Measurements from ENCODE around the gene SAMD1. TPM values are rescaled to one million over a fixed set of nuclear protein-coding genes. Genes with fewer than 3 reads are reported as not detected.

The SAMD1 gene
- total RNA-seq, 1 experiment from 2014 or later, result 108 TPM

DNA sequence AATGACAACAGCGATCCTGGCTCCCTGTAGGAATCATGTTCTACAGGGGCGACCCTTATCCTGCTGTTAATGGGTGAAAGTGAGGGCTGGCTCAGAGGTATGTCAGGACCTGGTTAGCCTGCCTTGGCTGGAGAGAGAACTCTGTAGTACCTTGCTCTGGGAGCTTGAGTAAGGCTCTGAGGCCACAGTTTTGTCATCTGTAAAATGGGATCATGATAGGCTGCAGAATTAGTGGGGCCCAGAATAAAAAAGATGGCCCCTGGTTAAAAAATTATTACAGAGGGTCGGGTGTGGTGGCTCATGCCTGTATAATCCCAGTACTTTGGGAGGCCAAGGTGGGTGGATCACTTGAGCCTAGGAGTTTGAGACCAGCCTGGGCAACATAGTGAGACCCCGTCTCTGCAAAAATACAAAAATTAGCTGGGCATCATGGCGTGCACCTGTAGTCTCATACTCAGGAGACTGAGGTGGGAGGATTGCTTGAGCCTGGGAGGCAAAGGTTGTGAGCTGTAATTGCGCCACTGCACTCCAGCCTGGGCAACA lies 10.5 kb upstream of the SAMD1 start:
- Histone ChIP-seq H3K14ac (ENCODE audit: insufficient read depth, low read length) (no peak overlapping the region), H3K79me1 (ENCODE audit: insufficient read depth, low read depth, low read length, poor library complexity, severe bottlenecking) (no peaks in the 10 kb centered on the region), H3K9ac (ENCODE audit: extremely low read depth, insufficient read length, low read length) (no peak overlapping the region), H4K8ac (replicated peaks; ENCODE audit: insufficient read length, low read depth, low read length) (no peak overlapping the region), H2BK5ac (ENCODE audit: insufficient read length, low read length) (no peak overlapping the region), H4K20me1 (ENCODE audit: control insufficient read depth, insufficient read depth, insufficient read length) (no peaks in the 10 kb centered on the region), H3K4ac (ENCODE audit: low read depth, low read length) (no peak overlapping the region), H2AFZ (ENCODE audit: low read length) (no peak overlapping the region), H3K23ac (ENCODE audit: insufficient read length, low read depth, low read length) (no peak overlapping the region), H3K27ac (ENCODE audit: insufficient read length, low read depth, low read length) (no peak overlapping the region), H2BK120ac (ENCODE audit: low read depth, low read length, poor library complexity, severe bottlenecking) (no peak overlapping the region), H3K9me3 (ENCODE audit: control insufficient read depth, low read depth, low read length) (no peaks in the 10 kb centered on the region), H4K91ac (ENCODE audit: insufficient read length, low read depth, low read length) (no peak overlapping the region), H3K56ac (ENCODE audit: insufficient read length, low read depth, low read length) (no peak overlapping the region), H3T11ph (ENCODE audit: low read length) (no peak overlapping the region), H3K18ac (ENCODE audit: insufficient read length, low read depth, low read length) (no peak overlapping the region), H2BK15ac (ENCODE audit: low read depth, low read length) (no peak overlapping the region), H4K5ac (ENCODE audit: insufficient read length, low read depth, low read length) (no peak overlapping the region), H3K79me2 (ENCODE audit: insufficient read depth, low read length) (no peaks in the 10 kb centered on the region), H2AK5ac (ENCODE audit: insufficient read length, low read length) (no peak overlapping the region), H2BK12ac (ENCODE audit: insufficient read length, low read depth, low read length) (no peak overlapping the region), H3K27me3 (ENCODE audit: insufficient read depth, low read length) (no peaks in the 10 kb centered on the region), H3K23me2 (ENCODE audit: insufficient read length, low read depth, low read length, poor library complexity, severe bottlenecking) (no peaks in the 10 kb centered on the region), H2BK20ac (ENCODE audit: low read depth, low read length, poor library complexity, severe bottlenecking) (no peak overlapping the region), H3K4me2 (ENCODE audit: insufficient read depth, insufficient read length, low read length) (no peak overlapping the region), H3K4me1 (ENCODE audit: insufficient read depth, low read length) (no peaks in the 10 kb centered on the region)
- H3K27me3 Mint-ChIP-seq (ENCODE audit: low read depth), result peaks cover 2% of the 10 kb centered on the region; the same call in 1 of the 2 replicates
- no peaks in the 10 kb centered on the region for H3K4me1 Mint-ChIP-seq
- no CpG with 5 or more reads among the region's 6 CpGs for WGBS (ENCODE audit: extremely low coverage, insufficient read length, low lambda C conversion rate)
- TF ChIP-seq, protein P1, sequence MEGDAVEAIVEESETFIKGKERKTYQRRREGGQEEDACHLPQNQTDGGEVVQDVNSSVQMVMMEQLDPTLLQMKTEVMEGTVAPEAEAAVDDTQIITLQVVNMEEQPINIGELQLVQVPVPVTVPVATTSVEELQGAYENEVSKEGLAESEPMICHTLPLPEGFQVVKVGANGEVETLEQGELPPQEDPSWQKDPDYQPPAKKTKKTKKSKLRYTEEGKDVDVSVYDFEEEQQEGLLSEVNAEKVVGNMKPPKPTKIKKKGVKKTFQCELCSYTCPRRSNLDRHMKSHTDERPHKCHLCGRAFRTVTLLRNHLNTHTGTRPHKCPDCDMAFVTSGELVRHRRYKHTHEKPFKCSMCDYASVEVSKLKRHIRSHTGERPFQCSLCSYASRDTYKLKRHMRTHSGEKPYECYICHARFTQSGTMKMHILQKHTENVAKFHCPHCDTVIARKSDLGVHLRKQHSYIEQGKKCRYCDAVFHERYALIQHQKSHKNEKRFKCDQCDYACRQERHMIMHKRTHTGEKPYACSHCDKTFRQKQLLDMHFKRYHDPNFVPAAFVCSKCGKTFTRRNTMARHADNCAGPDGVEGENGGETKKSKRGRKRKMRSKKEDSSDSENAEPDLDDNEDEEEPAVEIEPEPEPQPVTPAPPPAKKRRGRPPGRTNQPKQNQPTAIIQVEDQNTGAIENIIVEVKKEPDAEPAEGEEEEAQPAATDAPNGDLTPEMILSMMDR (conservative IDR thresholded peaks at IDR 0.05), result no peak
- H3K4me3 Mint-ChIP-seq, result no peak overlapping the region
- H3K9me3 Mint-ChIP-seq, result no peaks in the 10 kb centered on the region
- no peak overlapping the region; a peak in 1 of 7 replicates for H3K27ac Mint-ChIP-seq
- peaks cover 2 to 40% (median 17%) of the 10 kb centered on the region in 3 experiments; a peak in 5 of 7 replicates for H3K36me3 Mint-ChIP-seq (ENCODE audit: insufficient read depth in 1 of 3, low read depth in 3 of 3)
- DNase-seq, result no peak
